ENCODE results near the gene SSBP3.

Gene SSBP3

DNA sequence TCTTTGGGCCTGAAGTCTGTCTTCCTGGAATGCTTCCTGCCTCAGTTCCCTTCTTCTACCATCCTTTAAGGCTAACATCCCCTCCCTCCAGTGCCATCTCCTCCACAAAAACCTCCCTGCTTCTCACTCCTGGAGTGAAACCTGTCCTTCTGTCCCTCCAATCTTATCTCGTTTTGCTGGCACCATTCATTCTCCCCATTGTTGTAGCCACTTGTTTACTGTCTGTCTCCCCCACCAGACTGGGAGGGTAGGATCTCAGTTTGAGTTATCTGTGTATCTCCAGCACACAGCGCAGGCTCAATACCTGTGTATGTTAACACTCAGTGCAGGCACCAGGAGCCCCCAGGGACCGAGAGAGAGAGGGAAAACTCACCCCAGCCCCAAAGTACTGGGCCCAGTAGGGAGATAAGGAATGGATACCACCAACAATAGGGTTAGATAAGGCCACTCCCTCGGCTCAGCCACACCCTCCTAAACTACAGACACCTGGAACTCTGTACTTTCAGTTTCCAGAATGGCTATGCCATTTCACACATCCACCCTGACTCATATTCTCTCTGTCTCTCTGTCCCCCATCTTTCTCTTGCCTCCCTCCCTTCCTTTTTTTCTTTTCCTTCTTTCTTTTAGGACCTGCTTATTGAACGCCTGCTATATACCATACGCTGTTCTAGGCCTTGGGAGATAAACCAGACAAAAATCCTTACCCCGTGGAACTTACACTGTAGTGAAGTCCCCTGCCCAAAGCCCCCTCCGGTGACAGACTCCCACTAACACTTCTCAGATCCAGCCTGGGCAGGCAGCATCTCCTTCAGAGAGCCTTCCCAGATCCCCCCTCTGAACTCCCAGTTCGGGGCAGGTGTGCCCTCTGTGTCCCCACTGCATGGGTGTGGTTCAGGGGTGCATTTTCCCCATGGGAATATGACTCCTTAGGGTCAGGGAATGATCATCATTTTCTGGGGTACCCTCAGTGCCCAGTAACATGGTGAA, 3.3 kb upstream of the SSBP3 start:
- no peak for DNase-seq

GRCh38 chr1:54408147-54409066, 2.2 kb upstream of the SSBP3 start:
- no peak for DNase-seq

GRCh38 chr1:54407404-54408146, 1.4 kb upstream of the SSBP3 start:
- DNase-seq: no peak

- DNase-seq: no peak
Observed at GRCh38 chr1:54407154-54407403, 885 bp upstream of the SSBP3 start.

GRCh38 chr1:54405898-54406293, 298 bp downstream of the SSBP3 start:
- no peak for DNase-seq

DNA sequence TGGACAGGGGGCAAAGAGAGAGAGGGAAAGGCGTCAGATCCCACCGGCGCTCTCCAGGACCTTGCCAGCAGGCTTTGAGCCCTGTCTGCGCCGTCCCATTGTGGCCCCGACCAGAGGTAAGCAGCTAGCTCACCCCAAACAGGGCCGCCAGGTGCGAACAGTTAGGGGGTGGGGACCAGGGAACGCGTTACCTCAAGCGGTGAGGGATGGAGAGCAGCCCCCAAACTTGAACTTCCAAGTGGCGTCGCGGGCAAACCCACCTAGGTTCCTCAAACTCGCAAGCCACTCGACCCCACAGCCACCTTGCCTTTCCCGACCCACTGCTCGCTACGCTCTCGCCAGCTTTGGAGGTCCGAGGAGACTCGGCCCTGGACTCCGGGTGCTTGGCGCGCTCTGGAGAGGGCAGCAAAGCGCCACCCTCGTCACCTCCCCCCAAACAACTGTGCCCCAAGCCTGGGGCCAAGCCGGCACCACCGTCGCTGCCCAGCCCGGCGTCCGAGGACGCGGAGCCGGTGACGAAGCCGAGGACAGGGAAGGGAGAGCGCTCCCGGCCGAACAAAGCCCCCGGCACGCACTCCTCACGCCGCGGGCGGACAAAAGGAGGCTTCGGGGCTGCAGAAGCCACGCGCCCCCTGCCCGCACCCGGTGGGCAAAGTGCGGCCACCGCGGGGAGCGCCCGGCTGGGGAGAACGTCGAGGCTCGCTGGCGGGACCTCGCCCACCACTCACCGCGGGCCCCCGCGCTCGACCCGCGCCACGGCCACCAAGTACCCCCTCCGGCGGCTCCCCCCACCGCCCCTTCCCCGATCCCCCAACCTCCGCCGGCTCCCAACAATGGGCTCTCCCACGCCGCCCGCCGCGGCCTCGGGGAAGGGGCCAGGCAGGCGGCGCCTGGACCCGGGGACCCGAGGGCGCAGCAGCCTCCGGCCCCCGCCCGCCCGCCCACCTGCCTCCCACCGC, 976 bp downstream of the SSBP3 start:
- no peak for DNase-seq

- DNase-seq: no peak
Observed at GRCh38 chr1:54404263-54404662, 1.9 kb downstream of the SSBP3 start.

GRCh38 chr1:54403808-54404261, 2.4 kb downstream of the SSBP3 start:
- DNase-seq: no peak

- no peak for DNase-seq
Observed at GRCh38 chr1:54403405-54403804, 2.8 kb downstream of the SSBP3 start.

DNA sequence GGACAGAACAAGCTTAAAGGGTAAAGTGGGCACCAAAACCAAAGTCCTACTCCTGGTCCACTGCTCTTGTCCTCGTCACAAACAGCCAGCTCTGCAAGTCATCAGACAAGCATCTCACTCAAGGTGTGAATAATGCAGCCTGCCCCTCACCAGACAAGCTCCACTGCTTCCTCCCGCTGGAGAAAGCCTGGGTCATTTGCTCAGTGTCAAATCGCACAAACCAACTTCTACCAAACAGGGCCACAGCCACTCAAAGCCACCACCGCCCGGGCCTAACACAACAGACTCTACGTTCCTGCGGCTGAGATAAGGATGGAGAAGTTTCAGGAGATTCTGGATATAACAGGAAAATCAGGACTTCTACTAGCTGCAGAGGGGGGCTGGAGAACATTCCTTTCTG, 3.3 kb downstream of the SSBP3 start:
- DNase-seq: no peak

GRCh38 chr1:54401799-54402198, 4.4 kb downstream of the SSBP3 start:
- DNase-seq: no peak

GRCh38 chr1:54400329-54400728, 5.9 kb downstream of the SSBP3 start:
- no peak for DNase-seq

GRCh38 chr1:54399765-54400164, 6.4 kb downstream of the SSBP3 start:
- no peak for DNase-seq

- DNase-seq: no peak
Observed at GRCh38 chr1:54398963-54399528, 7.1 kb downstream of the SSBP3 start.

- DNase-seq: no peak
Observed at GRCh38 chr1:54397980-54398379, 8.2 kb downstream of the SSBP3 start.

DNA sequence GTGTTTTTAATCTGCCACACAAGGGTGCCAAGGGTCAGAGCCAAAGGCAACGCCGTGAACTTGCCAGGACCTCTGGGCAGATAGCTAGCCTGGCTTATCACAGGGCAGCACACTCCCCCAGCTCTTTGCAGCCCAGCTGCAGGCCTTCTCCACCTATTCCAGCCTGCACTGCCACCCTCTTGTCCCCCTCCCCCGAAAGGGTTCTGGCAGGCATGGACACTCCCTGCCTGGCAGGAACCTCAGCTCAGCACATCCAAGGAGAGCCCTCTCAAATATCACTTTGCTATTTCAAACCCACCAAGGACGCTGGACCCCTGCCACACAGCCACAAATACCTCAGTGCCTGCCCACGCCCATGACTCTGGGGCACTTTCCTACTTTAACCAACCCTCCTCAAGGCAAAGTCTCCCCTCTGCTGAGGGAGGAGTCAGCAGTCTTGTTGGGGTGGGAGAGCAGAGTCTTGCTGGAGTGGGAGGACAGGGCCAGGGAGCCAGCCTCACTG, 9.1 kb downstream of the SSBP3 start:
- DNase-seq: no peak

- DNase-seq: no peak
Observed at GRCh38 chr1:54396261-54396933, 9.8 kb downstream of the SSBP3 start.

DNA sequence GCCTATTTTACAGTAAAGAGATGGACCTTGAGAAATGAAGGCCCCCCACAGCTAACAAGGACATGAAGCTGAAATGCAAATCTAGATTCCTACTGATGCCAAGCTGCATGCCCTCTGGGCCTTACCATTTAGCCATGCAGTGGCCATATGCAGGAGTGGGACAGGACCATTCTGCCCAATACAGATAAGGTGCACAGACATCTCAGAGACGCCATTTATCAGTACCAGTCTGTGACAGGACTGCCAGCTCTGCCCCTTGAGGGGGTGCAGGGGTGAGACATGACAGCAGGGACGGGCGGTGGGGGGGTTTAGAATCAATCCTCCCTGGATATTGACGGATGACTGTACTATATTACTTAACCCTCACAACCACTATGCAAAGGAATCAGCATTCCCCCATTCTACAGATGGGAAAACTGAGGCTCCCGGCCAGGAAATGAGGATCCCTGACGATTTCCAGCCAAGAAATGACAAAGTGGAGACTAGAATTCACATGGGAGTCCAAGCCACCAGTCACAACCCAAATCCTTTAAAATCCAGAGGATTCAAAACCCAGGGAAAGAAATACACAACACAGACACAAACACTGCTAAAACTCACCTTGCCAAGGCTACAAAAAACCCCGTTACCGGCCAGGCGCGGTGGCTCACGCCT, 10.8 kb downstream of the SSBP3 start:
- no peak for DNase-seq

GRCh38 chr1:54394104-54394503, 12.1 kb downstream of the SSBP3 start:
- DNase-seq: no peak

DNA sequence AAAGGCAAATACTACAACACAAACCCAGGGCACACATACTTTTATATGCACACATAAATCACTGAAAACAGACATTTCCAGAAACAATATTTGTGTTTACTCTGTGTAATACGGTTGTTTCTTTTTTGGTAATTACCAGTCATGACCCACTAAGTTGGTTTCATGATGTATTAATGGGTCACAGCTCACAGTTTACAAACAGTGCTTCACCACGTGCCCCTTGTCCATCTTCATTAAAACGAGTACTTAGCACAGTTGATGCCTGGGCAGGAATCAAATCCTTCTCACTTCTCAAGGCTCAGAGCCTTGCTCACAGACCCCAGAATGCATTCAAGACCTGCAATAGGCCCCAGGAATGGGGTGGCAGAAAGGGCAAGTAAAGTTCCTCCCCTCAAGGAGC, 13.8 kb downstream of the SSBP3 start:
- DNase-seq: no peak

Measured in GOT3 (cell line).